ENCODE results near the gene POPDC2.

Gene POPDC2

GRCh38 chr3:119675188-119675874 lies 14.9 kb upstream of the POPDC2 start:
- Histone ChIP-seq H3K27ac (no peak overlapping the region), H3K4me1 (ENCODE audit: control insufficient read depth in 1 of 2, insufficient read depth in 1 of 2, low read depth in 1 of 2, low read length in 1 of 2) (peaks cover 16% of the 10 kb centered on the region in 2 experiments), H3K4me3 (ENCODE audit: low read depth in 1 of 2, low read length in 1 of 2) (no peak overlapping the region), H3K9me3 (no peaks in the 10 kb centered on the region), H3K36me3 (peaks cover 49% of the 10 kb centered on the region), H3K27me3 (no peaks in the 10 kb centered on the region)
- TF ChIP-seq CTCF (IDR thresholded peaks at IDR 0.05), result no peak

- no peak for TF ChIP-seq CTCF (IDR thresholded peaks at IDR 0.05)
- Histone ChIP-seq H3K27ac (no peak overlapping the region), H3K4me3 (ENCODE audit: low read depth in 1 of 2, low read length in 1 of 2) (no peak overlapping the region), H3K9me3 (no peaks in the 10 kb centered on the region), H3K36me3 (peaks cover 64% of the 10 kb centered on the region), H3K4me1 (ENCODE audit: control insufficient read depth in 1 of 2, insufficient read depth in 1 of 2, low read depth in 1 of 2, low read length in 1 of 2) (peaks cover 16% of the 10 kb centered on the region in 2 experiments), H3K27me3 (no peaks in the 10 kb centered on the region)
Observed at GRCh38 chr3:119673875-119674274, 13.5 kb upstream of the POPDC2 start.

- no peaks in the 10 kb centered on the region for H3K27me3 ChIP-seq
- peaks cover 11 to 12% of the 10 kb centered on the region in 2 experiments for H3K4me1 ChIP-seq (ENCODE audit: control insufficient read depth in 1 of 2, insufficient read depth in 1 of 2, low read depth in 1 of 2, low read length in 1 of 2)
- no peak overlapping the region for H3K4me3 ChIP-seq (ENCODE audit: low read depth in 1 of 2, low read length in 1 of 2)
- no peak overlapping the region for H3K27ac ChIP-seq
- no peak for TF ChIP-seq CTCF (IDR thresholded peaks at IDR 0.05)
- H3K36me3 ChIP-seq, result peaks cover 73% of the 10 kb centered on the region
- no peaks in the 10 kb centered on the region for H3K9me3 ChIP-seq
Observed at GRCh38 chr3:119672776-119673175, 12.4 kb upstream of the POPDC2 start.

GRCh38 chr3:119669906-119670570 lies 9.6 kb upstream of the POPDC2 start:
- no peak for TF ChIP-seq CTCF (IDR thresholded peaks at IDR 0.05)
- no peaks in the 10 kb centered on the region for H3K27me3 ChIP-seq
- peaks cover 76% of the 10 kb centered on the region for H3K36me3 ChIP-seq
- no peaks in the 10 kb centered on the region for H3K4me1 ChIP-seq (ENCODE audit: control insufficient read depth in 1 of 2, insufficient read depth in 1 of 2, low read depth in 1 of 2, low read length in 1 of 2)
- no peak overlapping the region for H3K27ac ChIP-seq
- H3K9me3 ChIP-seq, result no peaks in the 10 kb centered on the region
- H3K4me3 ChIP-seq (ENCODE audit: low read depth in 1 of 2, low read length in 1 of 2), result no peak overlapping the region

GRCh38 chr3:119665954-119666559 lies 5.7 kb upstream of the POPDC2 start:
- Histone ChIP-seq H3K27ac (no peak overlapping the region), H3K27me3 (no peaks in the 10 kb centered on the region), H3K36me3 (peaks cover 36% of the 10 kb centered on the region), H3K4me3 (ENCODE audit: low read depth in 1 of 2, low read length in 1 of 2) (no peak overlapping the region), H3K9me3 (no peaks in the 10 kb centered on the region), H3K4me1 (ENCODE audit: control insufficient read depth in 1 of 2, insufficient read depth in 1 of 2, low read depth in 1 of 2, low read length in 1 of 2) (no peaks in the 10 kb centered on the region)
- TF ChIP-seq CTCF (IDR thresholded peaks at IDR 0.05), result no peak

Measured in neutrophil (primary cell).